Liver (tissue), 3 donors: ENCODE measurements around the gene WRAP73.

Experiments
- EGR1 ChIP-seq, 2 donors: IDR thresholded peaks; 2 replicates each; pipeline ENCODE4 v1.6.1; 2016 to 2018; ENCODE audit warnings: antibody characterized with exemption in 2 of 2, low read depth in 2 of 2
- FOXA2 ChIP-seq: IDR thresholded peaks from 2 replicates; pipeline ENCODE4 v1.6.1; 2016; ENCODE audit warnings: antibody characterized with exemption
- GABPA ChIP-seq, 2 donors: IDR thresholded peaks in 1 of 2; conservative IDR thresholded peaks in 1 of 2; 2 replicates each; pipeline ENCODE4 v1.6.1; 2016; ENCODE audit warnings: antibody characterized with exemption in 2 of 2, mild to moderate bottlenecking in 1 of 2, moderate library complexity in 1 of 2
- JUND ChIP-seq, 2 donors: IDR thresholded peaks; 2 replicates each; pipeline ENCODE4 v1.6.1; 2016; ENCODE audit warnings: antibody characterized with exemption in 2 of 2
- RAD21 ChIP-seq, 2 donors: IDR thresholded peaks; 2 replicates each; pipeline ENCODE4 v1.6.1; 2016; ENCODE audit warnings: antibody characterized with exemption in 2 of 2, mild to moderate bottlenecking in 2 of 2
- RXRA ChIP-seq, 2 donors: IDR thresholded peaks; 2 replicates each; pipeline ENCODE4 v1.6.1; 2017 to 2018; ENCODE audit warnings: antibody characterized with exemption in 2 of 2, mild to moderate bottlenecking in 1 of 2
- SP1 ChIP-seq: IDR thresholded peaks from 2 replicates; pipeline ENCODE4 v1.6.1; 2018; ENCODE audit warnings: antibody characterized with exemption, mild to moderate bottlenecking
- TAF1 ChIP-seq: conservative IDR thresholded peaks from 2 replicates; pipeline ENCODE4 v1.6.1; 2016; ENCODE audit warnings: antibody characterized with exemption, mild to moderate bottlenecking
- YY1 ChIP-seq: IDR thresholded peaks from 2 replicates; pipeline ENCODE4 v1.6.1; 2016; ENCODE audit warnings: antibody characterized with exemption, mild to moderate bottlenecking
- TF ChIP-seq, protein P1 (sequence below): fragments of 150-350 bp; IDR thresholded peaks from 2 replicates; pipeline ENCODE4 v1.5.1; 2017; ENCODE audit warnings: improper control_type of control experiment, low read depth, low read length; ENCODE audit not compliant: missing input control
- TF ChIP-seq, protein P2 (sequence below): IDR thresholded peaks from 2 replicates; pipeline ENCODE4 v1.6.1; 2016; ENCODE audit warnings: antibody characterized with exemption
- TF ChIP-seq, protein P3 (sequence below): IDR thresholded peaks from 2 replicates; pipeline ENCODE4 v1.6.1; 2016; ENCODE audit warnings: antibody characterized with exemption
- TF ChIP-seq, protein P4 (sequence below): IDR thresholded peaks from 2 replicates; pipeline ENCODE4 v1.6.1; 2016; ENCODE audit warnings: antibody characterized with exemption, mild to moderate bottlenecking
- TF ChIP-seq, protein P5 (sequence below): IDR thresholded peaks from 2 replicates; pipeline ENCODE4 v1.6.1; 2016; ENCODE audit warnings: antibody characterized with exemption
- donor health status: healthy.
- donor health status: healthy.

DNA sequence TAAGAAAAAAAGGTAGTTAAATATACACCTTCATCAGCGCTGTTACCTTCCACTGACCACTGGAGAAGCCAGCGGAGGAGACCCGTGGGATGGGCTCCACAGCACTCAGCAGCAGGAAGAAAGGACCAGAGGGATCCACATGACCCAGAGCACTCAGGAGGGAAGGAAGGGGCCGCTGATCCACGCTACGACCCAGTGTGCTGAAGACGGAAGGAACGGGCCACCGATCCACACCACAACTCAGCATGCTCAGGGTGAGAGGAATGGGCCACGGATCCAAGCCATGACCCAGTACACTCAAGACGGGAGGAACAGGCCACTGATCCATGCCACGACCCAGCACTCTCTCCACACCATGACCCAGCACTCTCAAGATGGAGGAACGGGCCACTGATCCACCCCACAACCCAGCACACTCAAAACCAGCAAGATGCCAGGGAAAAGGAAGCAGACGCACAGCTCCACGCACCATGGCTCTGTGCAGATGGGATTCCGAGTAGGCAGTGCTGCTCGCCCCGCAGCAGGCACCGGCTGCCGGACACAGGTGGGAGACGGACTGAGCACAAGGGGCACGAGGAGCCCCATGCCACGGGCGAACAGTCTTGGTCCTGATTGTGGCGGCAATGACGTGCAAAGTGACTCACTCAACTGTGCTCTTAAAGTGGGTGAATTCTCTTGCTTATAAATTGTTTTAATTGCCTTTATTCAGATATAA is 8.7 kb downstream of the WRAP73 start:
- no peak for TF ChIP-seq GABPA (IDR thresholded peaks at IDR 0.05 in 1 of 2, conservative IDR thresholded peaks at IDR 0.05 in 1 of 2)
- TF ChIP-seq, protein P1, sequence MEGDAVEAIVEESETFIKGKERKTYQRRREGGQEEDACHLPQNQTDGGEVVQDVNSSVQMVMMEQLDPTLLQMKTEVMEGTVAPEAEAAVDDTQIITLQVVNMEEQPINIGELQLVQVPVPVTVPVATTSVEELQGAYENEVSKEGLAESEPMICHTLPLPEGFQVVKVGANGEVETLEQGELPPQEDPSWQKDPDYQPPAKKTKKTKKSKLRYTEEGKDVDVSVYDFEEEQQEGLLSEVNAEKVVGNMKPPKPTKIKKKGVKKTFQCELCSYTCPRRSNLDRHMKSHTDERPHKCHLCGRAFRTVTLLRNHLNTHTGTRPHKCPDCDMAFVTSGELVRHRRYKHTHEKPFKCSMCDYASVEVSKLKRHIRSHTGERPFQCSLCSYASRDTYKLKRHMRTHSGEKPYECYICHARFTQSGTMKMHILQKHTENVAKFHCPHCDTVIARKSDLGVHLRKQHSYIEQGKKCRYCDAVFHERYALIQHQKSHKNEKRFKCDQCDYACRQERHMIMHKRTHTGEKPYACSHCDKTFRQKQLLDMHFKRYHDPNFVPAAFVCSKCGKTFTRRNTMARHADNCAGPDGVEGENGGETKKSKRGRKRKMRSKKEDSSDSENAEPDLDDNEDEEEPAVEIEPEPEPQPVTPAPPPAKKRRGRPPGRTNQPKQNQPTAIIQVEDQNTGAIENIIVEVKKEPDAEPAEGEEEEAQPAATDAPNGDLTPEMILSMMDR, result no peak
- no peak for TF ChIP-seq EGR1 (IDR thresholded peaks at IDR 0.05; ENCODE audit: low read depth in 2 of 2)
- TF ChIP-seq, protein P2, sequence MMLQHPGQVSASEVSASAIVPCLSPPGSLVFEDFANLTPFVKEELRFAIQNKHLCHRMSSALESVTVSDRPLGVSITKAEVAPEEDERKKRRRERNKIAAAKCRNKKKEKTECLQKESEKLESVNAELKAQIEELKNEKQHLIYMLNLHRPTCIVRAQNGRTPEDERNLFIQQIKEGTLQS, result no peak
- no peak for TF ChIP-seq YY1
- TF ChIP-seq, protein P3, sequence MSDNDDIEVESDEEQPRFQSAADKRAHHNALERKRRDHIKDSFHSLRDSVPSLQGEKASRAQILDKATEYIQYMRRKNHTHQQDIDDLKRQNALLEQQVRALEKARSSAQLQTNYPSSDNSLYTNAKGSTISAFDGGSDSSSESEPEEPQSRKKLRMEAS, result no peak
- TF ChIP-seq RAD21 (IDR thresholded peaks at IDR 0.05), result no peak
- TF ChIP-seq, protein P4, sequence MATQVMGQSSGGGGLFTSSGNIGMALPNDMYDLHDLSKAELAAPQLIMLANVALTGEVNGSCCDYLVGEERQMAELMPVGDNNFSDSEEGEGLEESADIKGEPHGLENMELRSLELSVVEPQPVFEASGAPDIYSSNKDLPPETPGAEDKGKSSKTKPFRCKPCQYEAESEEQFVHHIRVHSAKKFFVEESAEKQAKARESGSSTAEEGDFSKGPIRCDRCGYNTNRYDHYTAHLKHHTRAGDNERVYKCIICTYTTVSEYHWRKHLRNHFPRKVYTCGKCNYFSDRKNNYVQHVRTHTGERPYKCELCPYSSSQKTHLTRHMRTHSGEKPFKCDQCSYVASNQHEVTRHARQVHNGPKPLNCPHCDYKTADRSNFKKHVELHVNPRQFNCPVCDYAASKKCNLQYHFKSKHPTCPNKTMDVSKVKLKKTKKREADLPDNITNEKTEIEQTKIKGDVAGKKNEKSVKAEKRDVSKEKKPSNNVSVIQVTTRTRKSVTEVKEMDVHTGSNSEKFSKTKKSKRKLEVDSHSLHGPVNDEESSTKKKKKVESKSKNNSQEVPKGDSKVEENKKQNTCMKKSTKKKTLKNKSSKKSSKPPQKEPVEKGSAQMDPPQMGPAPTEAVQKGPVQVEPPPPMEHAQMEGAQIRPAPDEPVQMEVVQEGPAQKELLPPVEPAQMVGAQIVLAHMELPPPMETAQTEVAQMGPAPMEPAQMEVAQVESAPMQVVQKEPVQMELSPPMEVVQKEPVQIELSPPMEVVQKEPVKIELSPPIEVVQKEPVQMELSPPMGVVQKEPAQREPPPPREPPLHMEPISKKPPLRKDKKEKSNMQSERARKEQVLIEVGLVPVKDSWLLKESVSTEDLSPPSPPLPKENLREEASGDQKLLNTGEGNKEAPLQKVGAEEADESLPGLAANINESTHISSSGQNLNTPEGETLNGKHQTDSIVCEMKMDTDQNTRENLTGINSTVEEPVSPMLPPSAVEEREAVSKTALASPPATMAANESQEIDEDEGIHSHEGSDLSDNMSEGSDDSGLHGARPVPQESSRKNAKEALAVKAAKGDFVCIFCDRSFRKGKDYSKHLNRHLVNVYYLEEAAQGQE, result no peak
- no peak for TF ChIP-seq JUND (IDR thresholded peaks at IDR 0.05)
- no peak for TF ChIP-seq TAF1
- TF ChIP-seq, protein P5, sequence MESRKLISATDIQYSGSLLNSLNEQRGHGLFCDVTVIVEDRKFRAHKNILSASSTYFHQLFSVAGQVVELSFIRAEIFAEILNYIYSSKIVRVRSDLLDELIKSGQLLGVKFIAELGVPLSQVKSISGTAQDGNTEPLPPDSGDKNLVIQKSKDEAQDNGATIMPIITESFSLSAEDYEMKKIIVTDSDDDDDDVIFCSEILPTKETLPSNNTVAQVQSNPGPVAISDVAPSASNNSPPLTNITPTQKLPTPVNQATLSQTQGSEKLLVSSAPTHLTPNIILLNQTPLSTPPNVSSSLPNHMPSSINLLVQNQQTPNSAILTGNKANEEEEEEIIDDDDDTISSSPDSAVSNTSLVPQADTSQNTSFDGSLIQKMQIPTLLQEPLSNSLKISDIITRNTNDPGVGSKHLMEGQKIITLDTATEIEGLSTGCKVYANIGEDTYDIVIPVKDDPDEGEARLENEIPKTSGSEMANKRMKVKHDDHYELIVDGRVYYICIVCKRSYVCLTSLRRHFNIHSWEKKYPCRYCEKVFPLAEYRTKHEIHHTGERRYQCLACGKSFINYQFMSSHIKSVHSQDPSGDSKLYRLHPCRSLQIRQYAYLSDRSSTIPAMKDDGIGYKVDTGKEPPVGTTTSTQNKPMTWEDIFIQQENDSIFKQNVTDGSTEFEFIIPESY, result no peak
- TF ChIP-seq SP1, result no peak
- TF ChIP-seq FOXA2, result no peak
- no peak for TF ChIP-seq RXRA (IDR thresholded peaks at IDR 0.05)
